K562 (cell line): ENCODE data around the gene PTPN13.

Source experiments
- SMAD2 ChIP-seq: fragments of 150-350 bp; IDR thresholded peaks from 2 replicates; pipeline ENCODE4 v1.6.1; 2014; ENCODE audit warnings: low read depth, mild to moderate bottlenecking, low read length
- TCF7 ChIP-seq: sonication (generic); IDR thresholded peaks from 2 replicates; pipeline ENCODE4 v1.6.1; 2016; ENCODE audit warnings: antibody characterized with exemption, borderline replicate concordance

DNA sequence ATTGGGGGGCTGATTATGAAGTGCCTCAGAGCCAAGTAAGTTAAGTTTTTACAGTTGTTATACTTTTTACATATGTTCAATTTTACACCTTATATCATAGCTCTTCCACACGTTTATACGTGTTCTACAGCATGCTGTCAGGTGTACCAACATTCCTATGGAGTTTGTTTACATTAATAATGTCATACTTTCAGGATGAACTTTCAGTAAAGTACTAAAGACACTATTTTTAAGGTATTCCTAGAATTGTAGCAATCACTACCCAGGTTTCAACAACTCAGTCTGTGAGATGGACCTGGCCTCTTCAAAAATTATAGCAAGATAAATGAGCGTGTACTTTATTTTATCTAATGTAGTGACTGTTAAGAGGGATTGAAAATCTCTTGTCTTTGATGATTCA, 92.6 kb downstream of the PTPN13 start:
- TF ChIP-seq SMAD2 (no peak), TCF7 (no peak)
